HCT116 (cell line): Measurements from ENCODE around the gene MYOF. TPM values are rescaled to one million over a fixed set of nuclear protein-coding genes. Genes with fewer than 3 reads are reported as not detected.

Source experiments
- ATAC-seq: fragments of 200-7000 bp; cut with Tn5 transposase; 2 replicates; pipeline ENCODE4 v1.9.1; 2020; ENCODE audit warnings: mild to moderate bottlenecking, moderate library complexity
- BruUV-seq: library from RNA; stranded (reverse); fragments of 400-500 nt; replicated peaks from 2 replicates; lab custom pipeline; 2021; lab: Mats Ljungman, UMichigan
- CTCF ChIA-PET: fragments of 300-600 bp; sonication (Branson Sonifier 250); formaldehyde crosslinking; loops from one replicate; lab custom pipeline; 2021; ENCODE audit warnings: antibody characterized with exemption; lab: Charles Lee
- POLR2A ChIA-PET: fragments of 300-600, 350-600 bp; sonication (Branson Sonifier 250); formaldehyde crosslinking; loops from one replicate; lab custom pipeline; 2021; ENCODE audit warnings: antibody characterized with exemption; lab: Charles Lee
- RAD21 ChIA-PET, 2 experiments: fragments of 300-600 bp; sonication (Branson Sonifier 250); formaldehyde crosslinking; loops; one replicate each; lab custom pipeline; 2023; ENCODE audit warnings: low total read pairs in 2 of 2; ENCODE audit not compliant: uncharacterized antibody in 2 of 2, unreplicated experiment in 2 of 2, low non-redundant PET in 1 of 2; lab: Charles Lee
- DNase-seq: peaks from one replicate; pipeline ENCODE4 v3.0.0-alpha.2; 2010; ENCODE audit warnings: low read depth, low spot score
- H2AFZ ChIP-seq: fragments of 200-600 bp; shearing (Covaris generic), sonication (generic); 2 replicates; pipeline ENCODE4 v1.6.1; 2017; ENCODE audit warnings: low read depth, mixed run types, mixed read lengths, antibody characterized with exemption, low read length; ENCODE audit not compliant: poor library complexity, severe bottlenecking
- H3K27ac ChIP-seq: 2 replicates; pipeline ENCODE4 v1.5.1; 2012; ENCODE audit warnings: low read depth, low read length
- H3K27me3 ChIP-seq: fragments of 200-600 bp; sonication (generic); 2 replicates; pipeline ENCODE4 v1.6.1; 2016; ENCODE audit warnings: mixed run types, low read length, mixed read lengths; ENCODE audit not compliant: insufficient read depth
- H3K36me3 ChIP-seq, 2 experiments: fragments of 200-500 bp in 1 of 2; fragments of 200-600 bp in 1 of 2; sonication (Bioruptor generic) in 1 of 2; sonication (generic) in 1 of 2; 2 replicates each; pipeline versions ENCODE4 v1.5.1 to v1.6.1; 2014 to 2016; ENCODE audit warnings: low read length in 2 of 2, inconsistent platforms in 1 of 2, mixed read lengths in 1 of 2, mixed run types in 1 of 2; ENCODE audit not compliant: insufficient read depth in 2 of 2, control insufficient read depth in 1 of 2
- H3K4me1 ChIP-seq, 2 experiments: fragments of 200-600 bp in 1 of 2; sonication (generic) in 1 of 2; 2 replicates each; pipeline versions ENCODE4 v1.5.1 to v1.6.1; 2012 to 2017; ENCODE audit warnings: low read length in 2 of 2, inconsistent platforms in 1 of 2, mild to moderate bottlenecking in 1 of 2, mixed read lengths in 1 of 2, mixed run types in 1 of 2, moderate library complexity in 1 of 2; ENCODE audit not compliant: insufficient read depth in 2 of 2, control insufficient read depth in 1 of 2
- H3K4me2 ChIP-seq: fragments of 200-600 bp; sonication (generic); 2 replicates; pipeline ENCODE4 v1.6.1; 2017; ENCODE audit warnings: mixed run types, low read length, mixed read lengths
- H3K4me3 ChIP-seq, 2 experiments: fragments of 200-600 bp in 1 of 2; sonication (generic) in 1 of 2; replicated peaks in 1 of 2; 2 replicates each; pipeline ENCODE4 v1.5.1; 2011 to 2016; ENCODE audit warnings: low read length in 2 of 2, control low read depth in 1 of 2, low read depth in 1 of 2, mild to moderate bottlenecking in 1 of 2, mixed read lengths in 1 of 2, mixed run types in 1 of 2
- H3K79me2 ChIP-seq: fragments of 200-600 bp; sonication (generic); 2 replicates; pipeline ENCODE4 v1.6.1; 2017; ENCODE audit warnings: mild to moderate bottlenecking, mixed run types, low read length, moderate library complexity, mixed read lengths; ENCODE audit not compliant: insufficient read depth
- H3K9ac ChIP-seq: fragments of 200-600 bp; sonication (generic); 2 replicates; pipeline ENCODE4 v1.6.1; 2016; ENCODE audit warnings: low read length, mixed read lengths
- H3K9me2 ChIP-seq: fragments of 200-600 bp; sonication (generic), shearing (Covaris generic); 2 replicates; pipeline ENCODE4 v1.6.1; 2017; ENCODE audit warnings: mixed run types, mild to moderate bottlenecking, moderate library complexity; ENCODE audit not compliant: insufficient read depth
- H3K9me3 ChIP-seq, 2 experiments: fragments of 200-500 bp in 1 of 2; fragments of 200-600 bp in 1 of 2; sonication (Bioruptor generic) in 1 of 2; sonication (generic) in 1 of 2; 2 replicates each; pipeline ENCODE4 v1.6.1; 2014 to 2017; ENCODE audit warnings: low read length in 2 of 2, mixed read lengths in 2 of 2, inconsistent platforms in 1 of 2, low read depth in 1 of 2, mild to moderate bottlenecking in 1 of 2, mixed run types in 1 of 2, moderate library complexity in 1 of 2; ENCODE audit not compliant: control insufficient read depth in 1 of 2, insufficient read depth in 1 of 2
- H4K20me1 ChIP-seq: fragments of 200-600 bp; sonication (generic), shearing (Covaris generic); 2 replicates; pipeline ENCODE4 v1.6.1; 2017; ENCODE audit warnings: mixed run types, mild to moderate bottlenecking, moderate library complexity; ENCODE audit not compliant: insufficient read depth
- ATF3 ChIP-seq: IDR thresholded peaks from 2 replicates; pipeline ENCODE4 v1.6.1; 2012
- CBX3 ChIP-seq: IDR thresholded peaks from 2 replicates; pipeline ENCODE4 v1.6.1; 2012; ENCODE audit warnings: low read depth
- CEBPB ChIP-seq: IDR thresholded peaks from 2 replicates; pipeline ENCODE4 v1.6.1; 2012; ENCODE audit warnings: low read depth
- CTCF ChIP-seq, 3 experiments: fragments of 200-600 bp in 1 of 3; sonication (generic) in 1 of 3; IDR thresholded peaks in 2 of 3; conservative IDR thresholded peaks in 1 of 3; 2 replicates each; pipeline ENCODE4 v1.5.1; 2012 to 2017; ENCODE audit warnings: low read depth in 2 of 3, low read length in 2 of 3, antibody characterized with exemption in 1 of 3, borderline replicate concordance in 1 of 3, control low read depth in 1 of 3, mild to moderate bottlenecking in 1 of 3, mixed read lengths in 1 of 3, mixed run types in 1 of 3, moderate library complexity in 1 of 3; ENCODE audit not compliant: insufficient read depth in 1 of 3
- EZH2 ChIP-seq: fragments of 200-600 bp; sonication (generic); IDR thresholded peaks from 2 replicates; pipeline ENCODE4 v1.6.1; 2017; ENCODE audit warnings: antibody characterized with exemption, mixed run types
- FOSL1 ChIP-seq: IDR thresholded peaks from 2 replicates; pipeline ENCODE4 v1.6.1; 2012; ENCODE audit warnings: low read depth
- JUND ChIP-seq: IDR thresholded peaks from 2 replicates; pipeline ENCODE4 v1.6.1; 2012
- MAX ChIP-seq: IDR thresholded peaks from 2 replicates; pipeline ENCODE4 v1.6.1; 2012
- POLR2A ChIP-seq: IDR thresholded peaks from 2 replicates; pipeline ENCODE4 v1.7.0; 2011; ENCODE audit warnings: borderline replicate concordance; ENCODE audit not compliant: insufficient read depth, insufficient read length; ENCODE audit errors: extremely low read depth
- RAD21 ChIP-seq: IDR thresholded peaks from 2 replicates; pipeline ENCODE4 v1.6.1; 2012; ENCODE audit warnings: low read depth, mild to moderate bottlenecking
- SIN3A ChIP-seq: IDR thresholded peaks from 2 replicates; pipeline ENCODE4 v1.6.1; 2012; ENCODE audit warnings: low read depth
- YY1 ChIP-seq: IDR thresholded peaks from 2 replicates; pipeline ENCODE4 v1.6.1; 2011; ENCODE audit warnings: low read length, low read depth, moderate library complexity, mild to moderate bottlenecking; ENCODE audit not compliant: insufficient replicate concordance; ENCODE audit errors: extremely low read depth
- ZBTB33 ChIP-seq: IDR thresholded peaks from 2 replicates; pipeline ENCODE4 v1.6.1; 2011; ENCODE audit warnings: mild to moderate bottlenecking, low read length, moderate library complexity; ENCODE audit not compliant: insufficient replicate concordance; ENCODE audit errors: extremely low read depth
- ZFX ChIP-seq: fragments of 450-650 bp; IDR thresholded peaks from 2 replicates; pipeline ENCODE4 v1.6.1; 2017
- intact Hi-C: fragments of 100-400 bp; cut with micrococcal nuclease; formaldehyde crosslinking; loops from 2 replicates; pipeline ENCODE4 v1.10.0; 2022
- total RNA-seq: library from RNA; stranded (reverse); gene quantifications from one replicate; pipeline ENCODE4 v1.2.1, GENCODE V29; 2021; ENCODE audit not compliant: unreplicated experiment

The MYOF gene
- total RNA-seq, 1 experiment from 2014 or later: 250 TPM

GRCh38 chr10:93259126-93259525 is 223.0 kb downstream of the MYOF start:
- ChIA-PET RAD21 (no interaction called here), POLR2A (no interaction called here), CTCF (no interaction called here)
- intact Hi-C loops: no loop called here
- Histone ChIP-seq H3K4me1 (no peaks in the 10 kb centered on the region; a peak in 1 of 4 replicates), H3K36me3 (no peaks in the 10 kb centered on the region), H4K20me1 (no peaks in the 10 kb centered on the region), H3K27me3 (no peaks in the 10 kb centered on the region), H2AFZ (no peak overlapping the region), H3K4me2 (no peak overlapping the region), H3K4me3 (no peak overlapping the region), H3K9ac (no peak overlapping the region), H3K9me3 (no peaks in the 10 kb centered on the region), H3K79me2 (no peaks in the 10 kb centered on the region), H3K9me2 (no peaks in the 10 kb centered on the region), H3K27ac (no peak overlapping the region)
- no peak for DNase-seq
- no peak for ATAC-seq
- no TSS peak for BruUV-seq
- TF ChIP-seq RAD21: no peak
- no peak for TF ChIP-seq JUND
- TF ChIP-seq CEBPB: no peak
- no peak for TF ChIP-seq POLR2A
- no peak for TF ChIP-seq FOSL1
- no peak for TF ChIP-seq CTCF (IDR thresholded peaks at IDR 0.05 in 2 of 3, conservative IDR thresholded peaks at IDR 0.05 in 1 of 3; ENCODE audit: borderline replicate concordance in 1 of 3, insufficient read depth in 1 of 3, low read depth in 2 of 3, low read length in 2 of 3)
- no peak for TF ChIP-seq MAX
- TF ChIP-seq EZH2: no peak
- TF ChIP-seq CBX3: no peak
- TF ChIP-seq ZBTB33: no peak
- no peak for TF ChIP-seq ZFX
- TF ChIP-seq SIN3A: no peak
- TF ChIP-seq YY1: no peak
- TF ChIP-seq ATF3: no peak

Other genes starting within 250 kb of the MYOF start
- 63.7 TPM for gene CEP55, start 14.3 kb upstream of the MYOF start, total RNA-seq
- not detected for gene FFAR4, start 84.3 kb upstream of the MYOF start, total RNA-seq
- gene RBP4, start 118.9 kb upstream of the MYOF start, total RNA-seq: 2.4 TPM
- not detected for gene PDE6C, start 130.2 kb upstream of the MYOF start, total RNA-seq
- 21.9 TPM for gene FRA10AC1, start 220.3 kb upstream of the MYOF start, total RNA-seq